Dendritic cell treated with granulocyte-macrophage colony-stimulating factor and Interleukin-4, amounts not matched to agents 40 ng/mL and 50 ng/mL, for 4 days (primary cell): ENCODE results near the gene DDAH1.

Source experiments
- H3K27ac Mint-ChIP-seq: one replicate; pipeline ENCODE4 v1.8.0; 2022; ENCODE audit warnings: mild to moderate bottlenecking, mixed read lengths
- H3K27me3 Mint-ChIP-seq: one replicate; pipeline ENCODE4 v1.8.0; 2022; ENCODE audit warnings: mild to moderate bottlenecking, mixed read lengths
- H3K36me3 Mint-ChIP-seq: one replicate; pipeline ENCODE4 v1.8.0; 2022; ENCODE audit warnings: low read depth, mixed read lengths
- H3K4me1 Mint-ChIP-seq: one replicate; pipeline ENCODE4 v1.8.0; 2022; ENCODE audit warnings: low read depth, mixed read lengths
- H3K4me3 Mint-ChIP-seq: one replicate; pipeline ENCODE4 v1.8.0; 2022; ENCODE audit warnings: mild to moderate bottlenecking, moderate library complexity, mixed read lengths
- H3K9me3 Mint-ChIP-seq: one replicate; pipeline ENCODE4 v1.8.0; 2022; ENCODE audit warnings: mixed read lengths
- intact Hi-C: fragments of 100-400 bp; cut with micrococcal nuclease; formaldehyde crosslinking; loops from one replicate; pipeline ENCODE4 v1.15.0; 2022

The DDAH1 gene

DNA sequence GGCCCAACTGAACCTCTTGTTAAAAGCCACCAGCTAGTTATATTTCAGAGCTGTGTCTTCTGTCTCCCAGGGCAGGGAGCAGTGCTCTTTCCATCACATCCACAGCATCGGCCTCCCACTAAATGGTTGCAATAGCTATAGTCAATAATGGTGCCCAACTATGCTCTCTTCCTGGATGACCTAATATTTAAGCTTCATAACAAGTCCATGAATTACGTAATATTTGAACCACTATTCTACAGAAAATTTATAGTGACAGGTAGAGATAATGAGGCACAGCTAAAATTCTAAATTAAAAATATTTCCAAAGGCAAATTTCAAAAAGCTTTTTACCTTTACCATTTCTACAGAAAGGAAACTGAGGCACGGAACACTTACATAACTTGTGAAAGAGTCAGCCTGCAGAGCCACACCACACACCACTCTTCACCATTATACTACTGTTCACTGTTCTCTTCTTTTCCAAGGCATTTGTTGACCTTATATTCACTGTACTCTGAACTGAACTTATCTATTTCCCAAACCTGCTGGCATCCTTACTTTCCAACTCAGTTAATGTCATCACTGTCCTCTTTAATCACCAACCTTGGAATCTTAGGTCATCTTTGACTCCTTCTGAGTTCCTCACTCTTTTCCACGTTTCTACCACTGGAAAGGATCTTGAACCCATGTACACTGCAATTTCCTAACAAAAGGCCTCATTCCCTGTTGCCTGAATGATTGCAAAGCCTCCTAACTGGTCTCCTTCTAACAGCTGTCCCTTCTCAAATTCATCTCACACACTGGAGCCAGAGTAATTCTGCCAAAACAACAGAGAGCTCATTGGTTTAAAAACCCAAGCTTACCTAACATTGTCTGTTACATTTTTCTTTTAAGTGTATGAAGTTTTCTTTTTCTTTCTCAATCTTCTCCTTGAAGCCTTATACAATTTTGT, 85.5 kb downstream of the DDAH1 start:
- Mint-ChIP-seq H3K9me3 (peaks cover 18% of the 10 kb centered on the region), H3K4me1 (no peaks in the 10 kb centered on the region), H3K27me3 (no peaks in the 10 kb centered on the region), H3K27ac (no peak overlapping the region), H3K36me3 (no peaks in the 10 kb centered on the region), H3K4me3 (no peak overlapping the region)
- intact Hi-C loops = no loop called here

GRCh38 chr1:85378534-85378933, 86.4 kb downstream of the DDAH1 start:
- Mint-ChIP-seq H3K27me3 (no peaks in the 10 kb centered on the region), H3K36me3 (no peaks in the 10 kb centered on the region), H3K4me1 (no peaks in the 10 kb centered on the region), H3K4me3 (no peak overlapping the region), H3K27ac (no peak overlapping the region), H3K9me3 (peaks cover 18% of the 10 kb centered on the region)
- intact Hi-C loops = no loop called here

GRCh38 chr1:85376356-85376755, 88.6 kb downstream of the DDAH1 start:
- intact Hi-C loops = no loop called here

DNA sequence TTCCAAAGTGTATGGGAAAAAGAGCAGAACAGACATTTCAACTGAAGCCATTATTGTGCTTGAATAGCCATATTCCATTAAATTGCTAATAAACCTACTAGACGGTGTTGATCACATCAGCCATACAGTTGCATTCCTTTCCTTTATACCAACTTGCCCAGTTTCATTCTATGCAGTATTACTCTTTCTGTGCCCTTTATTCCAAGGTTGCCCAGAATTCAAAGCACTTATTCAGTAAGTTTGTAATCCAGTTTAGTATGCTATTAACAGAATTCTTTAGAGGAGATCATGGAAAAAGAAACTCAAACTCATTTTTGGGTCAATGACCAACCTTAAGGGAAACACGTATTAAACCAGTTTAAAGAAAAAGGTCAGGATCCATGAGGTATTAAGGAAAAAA, 89.5 kb downstream of the DDAH1 start:
- Mint-ChIP-seq H3K9me3 (no peaks in the 10 kb centered on the region), H3K4me3 (no peak overlapping the region), H3K36me3 (no peaks in the 10 kb centered on the region), H3K27me3 (no peaks in the 10 kb centered on the region), H3K27ac (no peak overlapping the region), H3K4me1 (no peaks in the 10 kb centered on the region)
- intact Hi-C loops = no loop called here

More at GRCh38 chr1:85376356-85376755, 88.6 kb downstream of the DDAH1 start:
- no peaks in the 10 kb centered on the region for H3K36me3 Mint-ChIP-seq
- no peaks in the 10 kb centered on the region for H3K4me1 Mint-ChIP-seq
- no peaks in the 10 kb centered on the region for H3K27me3 Mint-ChIP-seq
- peaks cover 3% of the 10 kb centered on the region for H3K9me3 Mint-ChIP-seq
- no peak overlapping the region for H3K4me3 Mint-ChIP-seq
- H3K27ac Mint-ChIP-seq = no peak overlapping the region

- H3K27me3 Mint-ChIP-seq = no peaks in the 10 kb centered on the region
- H3K36me3 Mint-ChIP-seq = no peaks in the 10 kb centered on the region
- H3K4me1 Mint-ChIP-seq = no peaks in the 10 kb centered on the region
- H3K9me3 Mint-ChIP-seq = no peaks in the 10 kb centered on the region
- H3K27ac Mint-ChIP-seq = no peak overlapping the region
- no peak overlapping the region for H3K4me3 Mint-ChIP-seq
- intact Hi-C loops = no loop called here
Measured at GRCh38 chr1:85374160-85374559, 90.8 kb downstream of the DDAH1 start.

DNA sequence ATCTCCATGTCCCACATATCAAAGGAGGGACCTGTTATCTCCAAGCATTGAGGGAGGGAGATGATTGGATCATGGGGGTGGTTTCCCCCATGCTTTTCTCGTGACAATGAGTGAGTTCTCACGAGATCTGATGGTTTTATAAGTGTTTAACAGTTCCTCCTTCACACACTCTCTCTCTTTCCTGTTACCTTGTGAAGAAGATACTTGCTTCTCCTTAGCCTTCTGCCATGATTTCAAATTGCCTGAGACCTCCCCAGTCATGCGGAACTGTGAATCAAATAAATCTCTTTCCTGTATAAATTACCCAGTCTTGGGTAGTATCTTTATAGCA, 91.6 kb downstream of the DDAH1 start:
- Mint-ChIP-seq H3K4me1 (no peaks in the 10 kb centered on the region), H3K36me3 (no peaks in the 10 kb centered on the region), H3K4me3 (no peak overlapping the region), H3K27ac (no peak overlapping the region), H3K27me3 (no peaks in the 10 kb centered on the region), H3K9me3 (no peaks in the 10 kb centered on the region)
- intact Hi-C loops = no loop called here

GRCh38 chr1:85372683-85373377, 92.1 kb downstream of the DDAH1 start:
- Mint-ChIP-seq H3K27me3 (no peaks in the 10 kb centered on the region), H3K4me1 (no peaks in the 10 kb centered on the region), H3K4me3 (no peak overlapping the region), H3K36me3 (no peaks in the 10 kb centered on the region), H3K9me3 (no peaks in the 10 kb centered on the region), H3K27ac (no peak overlapping the region)
- intact Hi-C loops = no loop called here

GRCh38 chr1:85371021-85371420, 93.9 kb downstream of the DDAH1 start:
- intact Hi-C loops = no loop called here
- Mint-ChIP-seq H3K9me3 (no peaks in the 10 kb centered on the region), H3K4me3 (no peak overlapping the region), H3K27me3 (no peaks in the 10 kb centered on the region), H3K27ac (no peak overlapping the region), H3K36me3 (no peaks in the 10 kb centered on the region), H3K4me1 (no peaks in the 10 kb centered on the region)

DNA sequence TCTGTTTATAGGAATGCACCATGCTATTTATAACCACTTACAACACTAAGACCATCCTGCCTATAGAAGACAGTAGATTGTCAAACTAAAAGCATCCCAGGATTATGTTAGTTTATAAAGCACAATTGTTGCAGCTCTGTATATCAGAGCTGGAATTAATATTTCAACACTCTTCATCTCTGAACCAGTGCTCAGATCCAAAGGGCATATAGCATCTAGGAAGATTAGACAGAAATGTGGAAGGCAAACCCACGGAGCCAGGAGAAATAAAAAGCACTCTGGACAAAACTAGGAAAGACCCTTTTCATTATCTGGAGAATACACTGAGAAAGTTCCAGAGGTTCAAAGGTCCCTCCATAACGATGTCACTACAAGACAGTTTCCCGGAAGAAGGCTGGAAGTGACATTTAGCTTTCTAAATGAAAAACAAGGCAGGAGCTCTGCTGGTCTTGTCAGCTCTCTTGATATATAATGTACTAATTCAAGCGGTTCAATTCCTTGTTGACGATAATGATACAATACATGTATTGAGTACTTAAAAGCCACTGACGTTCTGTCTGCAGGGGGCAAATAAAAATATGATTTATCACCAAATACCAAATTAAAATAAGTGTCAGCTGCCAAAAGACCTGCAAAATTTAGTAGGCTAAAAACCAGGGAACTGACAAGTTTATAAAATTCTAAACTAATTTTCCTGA, 96.7 kb downstream of the DDAH1 start:
- no peaks in the 10 kb centered on the region for H3K9me3 Mint-ChIP-seq
- no peak overlapping the region for H3K27ac Mint-ChIP-seq
- H3K27me3 Mint-ChIP-seq = no peaks in the 10 kb centered on the region
- H3K36me3 Mint-ChIP-seq = no peaks in the 10 kb centered on the region
- intact Hi-C loops = no loop called here
- H3K4me1 Mint-ChIP-seq = no peaks in the 10 kb centered on the region
- H3K4me3 Mint-ChIP-seq = no peak overlapping the region

GRCh38 chr1:85366391-85367170, 98.4 kb downstream of the DDAH1 start:
- H3K4me3 Mint-ChIP-seq = no peak overlapping the region
- H3K36me3 Mint-ChIP-seq = no peaks in the 10 kb centered on the region
- H3K27ac Mint-ChIP-seq = no peak overlapping the region
- H3K9me3 Mint-ChIP-seq = no peaks in the 10 kb centered on the region
- no peaks in the 10 kb centered on the region for H3K4me1 Mint-ChIP-seq
- H3K27me3 Mint-ChIP-seq = no peaks in the 10 kb centered on the region
- intact Hi-C loops = no loop called here

DNA sequence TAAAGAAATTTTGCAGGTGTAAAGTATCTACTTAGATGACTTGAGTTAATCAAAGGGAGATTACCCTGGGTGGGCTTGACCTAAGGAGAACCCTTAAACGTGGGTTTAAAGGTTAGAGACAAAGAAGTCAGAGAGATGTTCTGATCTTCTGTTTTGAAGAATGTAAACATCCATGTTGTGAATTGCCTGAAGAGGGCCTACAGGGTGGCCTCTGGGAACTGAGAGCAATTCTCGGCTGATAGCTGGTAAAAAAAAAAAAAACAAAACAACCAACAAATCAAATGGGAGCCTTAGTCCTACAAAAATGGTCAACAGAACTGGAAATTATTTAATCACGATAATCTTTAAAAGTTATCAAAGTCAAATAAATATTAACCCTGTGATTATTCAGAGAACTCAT, 99.1 kb downstream of the DDAH1 start:
- Mint-ChIP-seq H3K4me3 (no peak overlapping the region), H3K4me1 (no peaks in the 10 kb centered on the region), H3K27ac (no peak overlapping the region), H3K9me3 (no peaks in the 10 kb centered on the region), H3K36me3 (no peaks in the 10 kb centered on the region), H3K27me3 (no peaks in the 10 kb centered on the region)
- intact Hi-C loops = no loop called here

- intact Hi-C loops = no loop called here
- H3K4me1 Mint-ChIP-seq = no peaks in the 10 kb centered on the region
- H3K27ac Mint-ChIP-seq = no peak overlapping the region
- H3K27me3 Mint-ChIP-seq = no peaks in the 10 kb centered on the region
- no peaks in the 10 kb centered on the region for H3K9me3 Mint-ChIP-seq
- no peaks in the 10 kb centered on the region for H3K36me3 Mint-ChIP-seq
- no peak overlapping the region for H3K4me3 Mint-ChIP-seq
Measured at GRCh38 chr1:85363521-85363920, 101.4 kb downstream of the DDAH1 start.

DNA sequence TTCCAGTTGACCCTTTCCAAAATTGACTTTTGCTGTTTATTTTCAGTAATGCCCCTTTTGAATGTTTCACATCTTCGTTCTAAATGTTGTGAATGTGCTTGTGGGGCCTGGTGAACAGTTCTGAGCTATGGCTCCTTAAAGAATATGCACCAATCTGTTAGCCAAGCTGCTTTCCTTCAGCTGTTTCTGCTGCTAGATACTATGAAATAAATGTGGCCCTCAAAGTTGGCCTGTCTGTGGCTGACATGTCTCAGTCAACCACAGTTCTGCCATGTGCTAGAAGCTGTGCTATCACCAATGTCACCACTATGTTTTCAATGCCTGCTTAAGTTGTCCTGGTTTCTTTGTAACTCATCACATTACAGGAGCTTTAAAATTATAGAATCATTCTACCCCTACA, 101.9 kb downstream of the DDAH1 start:
- H3K9me3 Mint-ChIP-seq = no peaks in the 10 kb centered on the region
- intact Hi-C loops = no loop called here
- H3K4me1 Mint-ChIP-seq = no peaks in the 10 kb centered on the region
- no peaks in the 10 kb centered on the region for H3K27me3 Mint-ChIP-seq
- no peak overlapping the region for H3K27ac Mint-ChIP-seq
- H3K36me3 Mint-ChIP-seq = no peaks in the 10 kb centered on the region
- H3K4me3 Mint-ChIP-seq = no peak overlapping the region
